HG03521 (cell line): ENCODE data around the gene NXPH4.

ENCODE experiments used
- ATAC-seq: cut with Tn5 transposase; IDR thresholded peaks from one replicate; pipeline ENCODE4 v1.9.1; 2021; ENCODE audit warnings: mild to moderate bottlenecking, moderate library complexity; ENCODE audit not compliant: unreplicated experiment

NXPH4 gene

DNA sequence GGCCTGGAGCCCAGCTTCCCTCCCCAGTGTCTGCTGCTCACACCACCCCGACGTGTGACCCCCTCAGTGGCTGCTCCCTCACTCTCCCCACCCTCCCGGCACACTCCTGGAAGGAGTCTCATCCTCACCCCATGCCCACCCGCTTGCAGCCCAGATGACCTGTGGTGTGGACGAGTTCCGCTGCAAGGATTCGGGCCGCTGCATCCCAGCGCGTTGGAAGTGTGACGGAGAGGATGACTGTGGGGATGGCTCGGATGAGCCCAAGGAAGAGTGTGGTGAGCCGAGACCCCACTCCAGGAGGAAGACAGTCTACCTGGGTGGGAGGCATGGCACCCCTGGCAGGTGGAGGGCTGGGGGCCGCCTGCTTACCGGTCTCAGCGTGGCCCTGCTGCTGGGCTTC, 15.0 kb upstream of the NXPH4 start:
- no peak for ATAC-seq

DNA sequence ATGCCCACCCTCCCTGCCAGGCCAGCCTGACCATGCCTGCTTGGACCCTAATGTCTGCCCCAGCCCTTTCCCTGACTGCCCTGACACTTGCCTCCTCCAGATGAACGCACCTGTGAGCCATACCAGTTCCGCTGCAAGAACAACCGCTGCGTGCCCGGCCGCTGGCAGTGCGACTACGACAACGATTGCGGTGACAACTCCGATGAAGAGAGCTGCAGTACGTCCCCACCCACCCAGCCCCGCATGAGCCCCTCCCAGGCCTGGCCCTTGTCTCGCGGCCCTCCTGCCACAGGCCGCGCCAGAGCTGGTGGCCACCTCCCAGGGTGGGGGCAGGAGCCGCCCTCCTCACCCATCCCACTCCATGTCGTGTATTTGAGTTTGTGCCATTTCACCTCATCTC, 14.3 kb upstream of the NXPH4 start:
- ATAC-seq = no peak

DNA sequence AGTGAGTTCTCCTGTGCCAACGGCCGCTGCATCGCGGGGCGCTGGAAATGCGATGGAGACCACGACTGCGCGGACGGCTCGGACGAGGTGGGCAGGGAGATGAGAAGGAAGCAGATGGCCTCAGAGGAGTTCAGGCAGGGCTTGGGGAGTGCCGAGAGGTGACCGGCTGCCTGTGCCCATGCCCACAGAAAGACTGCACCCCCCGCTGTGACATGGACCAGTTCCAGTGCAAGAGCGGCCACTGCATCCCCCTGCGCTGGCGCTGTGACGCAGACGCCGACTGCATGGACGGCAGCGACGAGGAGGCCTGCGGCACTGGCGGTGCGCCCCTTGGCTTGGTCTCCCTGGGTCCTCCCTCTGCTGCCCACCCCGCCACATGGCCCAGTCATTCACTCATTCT, 13.4 kb upstream of the NXPH4 start:
- no peak for ATAC-seq

DNA sequence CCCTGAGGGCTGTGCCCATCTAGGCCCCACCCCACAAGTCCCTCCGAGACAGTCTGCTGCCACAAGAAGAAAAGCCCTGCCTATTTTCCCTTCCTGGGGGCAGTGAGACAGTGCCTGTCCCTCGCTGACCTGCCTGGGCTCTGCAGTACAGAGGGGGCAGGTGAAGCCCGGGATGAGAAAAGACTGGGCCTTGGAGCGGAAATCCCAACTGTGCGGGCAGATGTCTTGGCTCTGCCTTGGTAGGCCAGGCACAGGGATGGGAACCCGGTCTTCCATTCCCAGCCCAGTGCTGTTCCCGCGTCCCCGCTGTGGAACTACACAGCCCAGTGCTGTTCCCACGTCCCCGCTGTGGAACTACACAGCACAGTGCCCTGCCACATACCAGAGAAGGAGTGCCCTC, 12.8 kb upstream of the NXPH4 start:
- no peak for ATAC-seq

DNA sequence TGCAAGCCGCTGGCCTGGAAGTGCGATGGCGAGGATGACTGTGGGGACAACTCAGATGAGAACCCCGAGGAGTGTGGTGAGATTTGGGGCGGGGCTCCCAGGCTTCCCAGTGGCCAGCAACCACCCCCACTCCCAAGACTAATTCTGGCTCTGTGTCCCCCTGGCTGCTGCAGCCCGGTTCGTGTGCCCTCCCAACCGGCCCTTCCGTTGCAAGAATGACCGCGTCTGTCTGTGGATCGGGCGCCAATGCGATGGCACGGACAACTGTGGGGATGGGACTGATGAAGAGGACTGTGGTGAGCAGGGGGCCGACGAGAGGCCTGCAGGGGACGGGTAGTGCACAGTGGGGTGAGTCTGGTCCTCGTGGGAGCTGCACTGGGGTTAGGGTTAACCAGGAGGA, 12.1 kb upstream of the NXPH4 start:
- no peak for ATAC-seq

DNA sequence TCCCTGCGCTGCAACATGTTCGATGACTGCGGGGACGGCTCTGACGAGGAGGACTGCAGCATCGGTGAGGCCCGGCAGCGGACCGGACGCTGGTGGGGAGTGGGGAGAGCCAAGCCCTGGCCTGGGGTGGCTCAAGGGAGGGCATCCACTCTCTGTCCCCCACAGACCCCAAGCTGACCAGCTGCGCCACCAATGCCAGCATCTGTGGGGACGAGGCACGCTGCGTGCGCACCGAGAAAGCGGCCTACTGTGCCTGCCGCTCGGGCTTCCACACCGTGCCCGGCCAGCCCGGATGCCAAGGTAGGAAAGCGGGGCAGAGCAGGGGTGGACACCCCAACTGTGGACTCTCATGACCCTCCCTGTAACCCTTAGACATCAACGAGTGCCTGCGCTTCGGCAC, 11.4 kb upstream of the NXPH4 start:
- no peak for ATAC-seq

DNA sequence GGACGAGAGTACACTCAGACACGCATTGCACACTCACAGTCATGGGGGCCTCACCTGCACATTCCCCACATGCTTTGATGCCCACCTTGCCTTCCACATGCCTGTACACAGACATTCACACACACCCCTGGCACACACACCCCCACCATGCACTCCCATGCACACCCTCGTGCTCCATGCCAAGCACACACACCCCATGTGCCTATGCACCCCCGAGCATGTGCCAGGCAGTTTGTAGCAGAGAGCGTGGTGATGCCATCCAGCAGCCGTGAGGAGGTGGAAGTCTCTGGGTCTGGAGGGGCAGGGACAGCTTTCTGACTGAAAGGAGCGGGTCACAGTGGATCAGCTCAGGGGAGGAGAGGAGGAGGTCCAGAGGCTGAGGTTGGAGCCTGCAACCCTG, 10.7 kb upstream of the NXPH4 start:
- ATAC-seq = no peak

DNA sequence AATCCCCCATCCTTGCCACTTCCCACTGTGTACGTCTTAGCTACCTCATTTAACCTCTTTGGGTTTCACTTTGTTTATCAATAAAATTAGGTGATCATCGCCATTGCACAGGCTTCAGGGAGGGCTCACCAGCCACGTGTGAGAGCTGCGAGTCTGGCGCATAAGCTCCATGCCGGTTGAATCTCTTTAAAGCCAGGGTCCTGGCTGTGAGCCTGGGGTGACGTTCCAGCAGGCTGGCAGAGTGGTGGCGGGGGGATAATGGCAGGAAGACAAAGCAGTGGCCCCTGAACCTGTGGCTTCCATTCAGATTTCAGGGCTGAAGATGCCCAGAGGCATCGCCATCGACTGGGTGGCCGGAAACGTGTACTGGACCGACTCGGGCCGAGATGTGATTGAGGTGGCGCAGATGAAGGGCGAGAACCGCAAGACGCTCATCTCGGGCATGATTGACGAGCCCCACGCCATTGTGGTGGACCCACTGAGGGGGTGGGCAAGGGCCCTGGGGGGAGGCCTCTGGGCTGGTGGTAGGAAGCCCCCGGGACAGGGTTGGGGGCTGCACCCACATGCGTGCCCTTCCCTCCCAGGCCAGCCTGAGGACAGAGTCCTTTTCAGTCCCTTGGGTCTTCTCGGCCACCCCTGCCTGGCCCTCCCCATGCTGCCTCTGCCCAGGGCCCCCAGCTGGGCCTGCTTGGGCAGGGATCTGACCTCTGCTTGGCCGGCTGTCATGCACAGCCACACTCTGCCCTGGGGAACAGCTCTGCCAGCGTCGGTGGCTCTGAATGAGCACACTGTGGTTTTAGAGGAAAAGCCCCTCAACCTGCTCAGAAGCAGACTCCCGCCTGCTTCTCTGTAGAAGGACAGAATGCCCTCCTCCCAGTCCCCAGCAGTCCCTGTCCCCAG, 8.6 kb upstream of the NXPH4 start:
- no peak for ATAC-seq

DNA sequence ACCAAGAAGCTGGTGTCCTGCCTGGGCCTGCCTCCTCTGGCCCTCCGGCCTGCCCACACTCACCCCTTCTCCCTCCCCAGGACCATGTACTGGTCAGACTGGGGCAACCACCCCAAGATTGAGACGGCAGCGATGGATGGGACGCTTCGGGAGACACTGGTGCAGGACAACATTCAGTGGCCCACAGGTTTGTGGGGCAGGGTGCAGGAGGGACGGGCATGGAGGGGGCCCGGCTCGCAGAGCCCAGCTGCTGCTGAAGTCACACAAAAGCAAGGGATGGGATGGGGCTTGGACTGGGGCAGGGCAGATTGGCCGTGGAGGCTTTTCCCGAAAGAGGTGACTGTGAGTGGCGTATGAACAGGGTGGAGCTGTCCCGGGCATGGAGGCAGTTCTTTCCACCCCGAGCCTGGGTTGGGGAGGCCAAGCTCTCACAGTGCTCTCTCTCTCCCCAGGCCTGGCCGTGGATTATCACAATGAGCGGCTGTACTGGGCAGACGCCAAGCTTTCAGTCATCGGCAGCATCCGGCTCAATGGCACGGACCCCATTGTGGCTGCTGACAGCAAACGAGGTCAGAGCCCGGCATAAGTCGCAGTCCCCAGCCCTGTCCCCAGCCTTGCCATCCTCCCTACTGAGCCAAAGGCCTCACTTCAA, 7.8 kb upstream of the NXPH4 start:
- no peak for ATAC-seq

DNA sequence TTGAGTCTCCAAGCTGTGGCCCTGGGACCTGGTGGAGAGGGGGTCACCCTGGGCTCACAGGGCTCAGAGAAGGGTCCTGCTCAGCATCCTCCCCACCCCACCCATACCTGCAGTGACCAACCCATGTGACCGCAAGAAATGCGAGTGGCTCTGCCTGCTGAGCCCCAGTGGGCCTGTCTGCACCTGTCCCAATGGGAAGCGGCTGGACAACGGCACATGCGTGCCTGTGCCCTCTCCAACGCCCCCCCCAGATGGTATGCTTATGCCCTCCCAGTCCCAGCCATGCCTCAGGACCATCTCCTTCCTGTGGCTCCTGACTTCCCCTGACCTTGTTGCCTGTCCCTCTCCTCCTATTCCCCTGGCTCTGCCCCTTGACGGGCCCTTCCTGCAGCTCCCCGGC, 6.7 kb upstream of the NXPH4 start:
- no peak for ATAC-seq

DNA sequence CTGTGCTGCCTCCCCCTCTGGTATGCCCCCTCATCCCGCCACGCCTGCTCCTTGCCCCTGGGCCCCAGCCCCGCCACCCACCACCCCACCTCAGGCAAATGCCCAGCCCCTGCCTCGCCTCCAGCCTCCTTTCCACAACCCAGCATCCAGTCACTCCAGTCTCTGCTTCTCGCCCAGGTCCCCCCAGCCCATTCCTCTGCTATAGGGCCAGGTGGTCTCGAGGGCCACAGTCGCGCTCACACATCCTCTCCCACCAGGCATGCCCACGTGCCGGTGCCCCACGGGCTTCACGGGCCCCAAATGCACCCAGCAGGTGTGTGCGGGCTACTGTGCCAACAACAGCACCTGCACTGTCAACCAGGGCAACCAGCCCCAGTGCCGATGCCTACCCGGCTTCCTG, 6.1 kb upstream of the NXPH4 start:
- no peak for ATAC-seq

DNA sequence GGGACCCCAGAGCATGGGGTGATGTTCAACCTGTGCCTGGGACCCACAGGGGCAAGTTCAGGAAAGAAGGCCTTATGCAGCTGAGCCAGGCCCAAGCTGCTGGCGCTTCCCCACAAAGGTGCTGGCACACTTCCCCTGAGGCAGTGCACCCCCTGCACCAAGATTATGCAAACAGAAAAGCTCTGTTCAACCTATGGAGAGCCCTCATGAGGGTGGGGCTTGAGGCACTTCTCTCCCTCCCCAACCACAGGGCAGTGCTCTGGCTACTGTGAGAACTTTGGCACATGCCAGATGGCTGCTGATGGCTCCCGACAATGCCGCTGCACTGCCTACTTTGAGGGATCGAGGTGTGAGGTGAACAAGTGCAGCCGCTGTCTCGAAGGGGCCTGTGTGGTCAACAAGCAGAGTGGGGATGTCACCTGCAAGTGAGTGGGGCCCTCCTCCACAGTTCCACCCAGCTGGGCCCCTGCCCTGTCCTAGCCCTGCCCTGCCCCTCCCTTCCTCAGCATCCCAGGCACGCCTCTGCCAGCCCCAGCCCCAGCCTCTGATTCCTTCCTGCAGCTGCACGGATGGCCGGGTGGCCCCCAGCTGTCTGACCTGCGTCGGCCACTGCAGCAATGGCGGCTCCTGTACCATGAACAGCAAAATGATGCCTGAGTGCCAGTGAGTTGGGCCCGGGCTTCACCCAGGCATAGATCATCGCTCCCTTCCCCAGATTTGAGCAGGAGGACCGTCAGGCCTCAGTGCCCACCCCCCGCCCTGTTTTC, 5.5 kb upstream of the NXPH4 start:
- ATAC-seq = no peak

DNA sequence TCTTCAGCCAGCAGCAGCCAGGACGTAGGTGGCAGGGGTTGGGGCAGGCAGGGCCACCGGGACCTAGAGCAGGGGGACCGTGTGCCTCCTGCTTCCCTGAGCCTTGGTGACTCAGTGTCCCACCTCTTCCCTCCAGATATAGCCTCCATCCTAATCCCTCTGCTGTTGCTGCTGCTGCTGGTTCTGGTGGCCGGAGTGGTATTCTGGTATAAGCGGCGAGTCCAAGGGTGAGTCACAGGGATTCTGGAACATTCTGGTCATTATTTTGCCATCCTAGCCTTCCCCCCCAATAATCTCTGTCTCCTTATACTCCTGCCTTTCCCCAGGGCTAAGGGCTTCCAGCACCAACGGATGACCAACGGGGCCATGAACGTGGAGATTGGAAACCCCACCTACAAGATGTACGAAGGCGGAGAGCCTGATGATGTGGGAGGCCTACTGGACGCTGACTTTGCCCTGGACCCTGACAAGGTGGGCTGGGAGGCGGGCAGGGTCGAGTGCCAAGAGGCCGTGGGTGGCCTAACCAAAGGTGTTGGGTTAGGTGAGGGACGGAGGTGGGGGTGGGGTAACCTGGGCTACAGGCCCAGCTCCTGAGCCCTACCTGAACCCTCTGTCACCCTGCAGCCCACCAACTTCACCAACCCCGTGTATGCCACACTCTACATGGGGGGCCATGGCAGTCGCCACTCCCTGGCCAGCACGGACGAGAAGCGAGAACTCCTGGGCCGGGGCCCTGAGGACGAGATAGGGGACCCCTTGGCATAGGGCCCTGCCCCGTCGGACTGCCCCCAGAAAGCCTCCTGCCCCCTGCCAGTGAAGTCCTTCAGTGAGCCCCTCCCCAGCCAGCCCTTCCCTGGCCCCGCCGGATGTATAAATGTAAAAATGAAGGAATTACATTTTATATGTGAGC, 4.5 kb upstream of the NXPH4 start:
- no peak for ATAC-seq

DNA sequence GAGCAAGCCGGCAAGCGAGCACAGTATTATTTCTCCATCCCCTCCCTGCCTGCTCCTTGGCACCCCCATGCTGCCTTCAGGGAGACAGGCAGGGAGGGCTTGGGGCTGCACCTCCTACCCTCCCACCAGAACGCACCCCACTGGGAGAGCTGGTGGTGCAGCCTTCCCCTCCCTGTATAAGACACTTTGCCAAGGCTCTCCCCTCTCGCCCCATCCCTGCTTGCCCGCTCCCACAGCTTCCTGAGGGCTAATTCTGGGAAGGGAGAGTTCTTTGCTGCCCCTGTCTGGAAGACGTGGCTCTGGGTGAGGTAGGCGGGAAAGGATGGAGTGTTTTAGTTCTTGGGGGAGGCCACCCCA, 3.9 kb upstream of the NXPH4 start:
- no peak for ATAC-seq

DNA sequence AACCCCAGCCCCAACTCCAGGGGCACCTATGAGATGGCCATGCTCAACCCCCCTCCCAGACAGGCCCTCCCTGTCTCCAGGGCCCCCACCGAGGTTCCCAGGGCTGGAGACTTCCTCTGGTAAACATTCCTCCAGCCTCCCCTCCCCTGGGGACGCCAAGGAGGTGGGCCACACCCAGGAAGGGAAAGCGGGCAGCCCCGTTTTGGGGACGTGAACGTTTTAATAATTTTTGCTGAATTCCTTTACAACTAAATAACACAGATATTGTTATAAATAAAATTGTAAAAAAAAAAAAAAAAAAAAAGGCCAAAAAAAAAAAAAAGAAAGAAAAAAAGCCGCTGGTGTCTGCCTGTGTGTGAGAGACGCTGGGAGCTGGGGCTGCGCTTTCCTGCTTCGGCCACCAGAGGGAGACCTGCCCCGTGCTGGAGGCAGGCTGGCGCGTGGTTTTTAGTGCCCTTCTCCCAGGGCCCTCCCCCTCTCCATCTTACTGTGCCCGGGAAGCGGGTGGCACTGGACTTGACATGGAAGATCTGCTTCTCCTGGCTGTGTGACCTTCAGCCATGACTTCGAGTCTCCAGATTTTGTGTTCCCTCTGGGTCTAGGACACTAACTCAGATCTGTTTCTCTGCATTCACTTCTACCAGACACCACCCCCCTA, 3.4 kb upstream of the NXPH4 start:
- no peak for ATAC-seq

DNA sequence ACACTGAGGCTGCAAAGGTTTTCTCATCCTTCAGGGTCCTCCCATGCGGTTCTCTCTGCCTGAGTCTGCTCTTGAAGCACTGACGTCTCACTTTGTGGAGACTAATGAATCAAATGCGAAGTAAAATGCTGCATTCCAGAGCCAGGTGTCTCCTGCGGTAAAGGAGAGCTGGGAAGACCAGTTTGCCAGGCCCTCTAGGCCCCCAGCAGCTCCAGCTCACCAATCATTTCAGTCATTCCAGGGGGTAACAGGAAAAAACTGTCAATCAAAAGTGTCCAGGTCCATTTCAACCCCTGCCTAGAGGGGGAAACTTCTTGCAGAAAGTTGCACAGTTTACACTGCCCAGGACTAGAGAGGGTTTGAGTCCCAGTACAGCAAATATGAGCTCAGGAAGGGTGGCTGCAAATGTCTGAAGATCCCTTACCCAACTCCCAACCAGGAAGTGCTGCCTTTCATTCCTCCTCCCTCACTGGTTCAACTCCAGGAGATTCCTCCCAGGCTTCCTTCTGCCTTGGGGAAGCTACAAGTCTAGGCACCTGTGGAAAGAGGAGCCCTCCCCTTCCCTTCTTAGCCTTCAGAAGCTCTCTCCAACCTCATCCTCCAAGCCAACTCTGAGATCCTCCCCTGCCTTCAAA, 2.7 kb upstream of the NXPH4 start:
- ATAC-seq = no peak

DNA sequence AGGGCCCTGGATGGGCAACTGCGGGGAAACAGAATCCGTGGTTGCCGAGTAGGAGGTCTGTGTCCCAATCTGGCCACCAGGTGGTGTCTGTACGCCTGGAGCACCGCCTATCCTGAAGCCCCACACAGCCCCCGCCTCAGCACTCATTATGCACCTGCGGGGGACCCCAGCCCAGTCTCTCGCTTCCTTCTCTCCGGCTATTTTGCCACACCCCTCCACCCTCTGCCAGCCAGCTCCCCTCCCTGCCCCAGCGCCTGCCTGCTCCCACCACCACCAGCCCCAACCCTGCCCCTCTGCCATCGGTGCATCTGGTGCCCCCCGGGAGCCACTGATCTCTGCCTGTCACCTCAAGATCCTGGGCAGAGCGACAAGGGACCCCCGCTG, 2.2 kb upstream of the NXPH4 start:
- ATAC-seq = no peak

DNA sequence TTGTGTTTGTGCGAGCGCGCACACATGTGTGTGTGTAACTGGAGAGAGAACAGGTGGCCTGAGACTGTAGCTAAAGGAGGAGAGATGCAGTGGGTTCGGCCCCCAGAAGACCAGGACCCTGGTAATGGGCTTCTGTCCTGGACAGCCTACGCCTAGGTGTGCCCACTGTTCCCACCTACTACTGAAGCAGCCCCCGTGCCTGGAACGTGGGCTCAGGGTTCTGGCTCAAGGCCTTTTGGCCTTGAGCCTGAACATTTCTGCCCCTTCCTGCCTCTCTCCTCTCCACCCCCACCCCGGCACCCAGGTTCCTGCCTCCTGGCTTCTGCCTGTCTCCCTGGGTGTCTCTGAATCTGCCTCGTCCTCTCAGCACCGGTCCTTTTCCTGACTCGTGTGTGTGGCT, 1.5 kb upstream of the NXPH4 start:
- ATAC-seq = no peak

DNA sequence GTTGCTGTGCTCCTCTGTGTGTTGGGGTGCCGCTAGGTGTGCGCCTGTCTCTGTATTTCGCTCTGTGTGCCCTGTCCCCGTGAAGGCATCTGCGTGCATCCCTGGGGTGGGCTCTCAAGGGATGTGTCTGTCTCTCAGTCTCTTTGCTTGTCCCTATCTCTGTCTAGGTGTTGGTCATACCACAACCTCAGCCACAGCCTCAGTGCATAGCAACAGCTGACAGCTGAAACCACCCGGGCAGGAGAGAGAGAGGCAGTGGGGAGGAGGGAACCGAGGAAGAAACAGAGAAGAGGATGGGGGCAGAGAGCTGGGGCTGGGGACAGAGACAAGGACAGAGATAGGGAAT, 953 bp upstream of the NXPH4 start:
- ATAC-seq = no peak
